HG03039 (cell line): ENCODE results near the gene NEURL3.
"Not testable (repeated sequence)": the region's sequence is repeated elsewhere in the genome, so short reads cannot be mapped to it uniquely, and the experiment has no call there.

ENCODE experiments used
- ATAC-seq: cut with Tn5 transposase; IDR thresholded peaks from one replicate; pipeline ENCODE4 v1.9.1; 2021; ENCODE audit warnings: mild to moderate bottlenecking, moderate library complexity; ENCODE audit not compliant: unreplicated experiment

The NEURL3 gene

DNA sequence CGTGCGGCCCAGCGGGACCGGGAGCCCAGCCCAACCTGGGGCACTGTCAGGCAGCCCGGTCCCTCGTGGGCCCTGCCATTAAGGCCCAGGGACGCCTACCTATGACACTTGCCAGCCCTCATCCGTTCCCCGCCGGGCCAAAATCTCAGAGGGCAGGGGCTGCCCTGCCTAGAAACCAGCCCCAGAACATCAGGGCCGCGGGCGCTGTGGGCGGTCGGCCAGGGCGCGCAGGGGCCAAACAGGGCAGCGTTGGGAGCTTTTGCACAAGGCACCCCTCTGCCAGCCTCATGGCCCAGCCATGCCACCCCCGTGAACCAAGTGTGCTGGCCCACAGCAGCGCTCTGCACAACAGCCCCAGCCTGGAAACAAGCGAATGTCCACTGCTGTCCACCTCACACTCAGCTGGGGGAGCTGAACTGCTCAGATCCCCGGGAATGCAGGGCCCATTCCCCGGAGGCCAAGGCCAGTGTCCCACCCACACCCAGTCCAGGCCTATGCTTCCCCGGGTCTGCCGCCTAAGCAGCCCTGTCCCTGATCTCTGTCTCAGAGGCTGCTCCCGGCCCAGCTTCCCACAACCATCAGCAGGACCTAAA is 3.5 kb upstream of the NEURL3 start:
- no peak for ATAC-seq

DNA sequence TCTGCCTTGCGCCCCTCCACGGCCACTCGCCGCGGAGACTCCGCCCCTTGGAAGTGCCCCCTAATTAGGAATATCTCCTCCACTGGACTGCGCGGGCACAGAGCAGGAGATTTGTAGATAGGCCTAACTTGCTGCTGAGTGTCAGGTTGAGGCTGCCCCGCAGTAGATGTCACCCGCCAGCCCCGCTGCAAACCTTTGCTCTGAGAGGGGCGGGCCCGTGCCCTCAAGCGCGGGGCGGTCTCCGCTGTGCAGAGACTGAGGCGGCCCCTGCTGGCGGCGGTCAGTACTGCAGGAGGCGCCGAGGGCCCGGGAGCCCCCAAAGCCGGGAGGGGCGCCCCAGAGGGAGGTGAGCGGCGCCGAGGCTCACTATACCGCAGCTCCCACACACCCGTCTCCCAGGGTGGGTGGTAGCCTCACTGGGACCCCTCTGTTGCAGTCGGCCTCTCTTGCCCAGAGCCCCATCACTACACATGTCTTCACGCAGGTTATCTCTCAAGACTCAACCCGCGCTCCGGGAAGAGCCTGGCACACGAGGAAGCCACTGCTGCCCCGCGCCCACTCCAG is 2.9 kb upstream of the NEURL3 start:
- no peak for ATAC-seq

DNA sequence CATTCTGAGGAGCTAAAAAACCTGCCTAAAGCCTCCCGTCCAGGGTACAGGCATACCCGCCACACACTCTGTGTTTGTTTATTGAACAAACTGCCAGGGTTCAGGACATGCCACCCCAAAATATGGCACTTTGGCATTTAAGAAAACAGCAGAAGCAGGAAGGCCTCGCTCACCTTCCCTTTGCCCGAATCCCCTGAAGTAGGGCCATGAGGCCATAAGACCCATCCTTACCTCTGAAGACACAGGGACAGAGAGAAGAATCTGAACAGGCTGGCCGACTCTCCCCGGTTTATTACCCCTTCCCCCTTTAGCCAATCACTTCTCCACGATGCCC is 1.7 kb upstream of the NEURL3 start:
- ATAC-seq = no peak

DNA sequence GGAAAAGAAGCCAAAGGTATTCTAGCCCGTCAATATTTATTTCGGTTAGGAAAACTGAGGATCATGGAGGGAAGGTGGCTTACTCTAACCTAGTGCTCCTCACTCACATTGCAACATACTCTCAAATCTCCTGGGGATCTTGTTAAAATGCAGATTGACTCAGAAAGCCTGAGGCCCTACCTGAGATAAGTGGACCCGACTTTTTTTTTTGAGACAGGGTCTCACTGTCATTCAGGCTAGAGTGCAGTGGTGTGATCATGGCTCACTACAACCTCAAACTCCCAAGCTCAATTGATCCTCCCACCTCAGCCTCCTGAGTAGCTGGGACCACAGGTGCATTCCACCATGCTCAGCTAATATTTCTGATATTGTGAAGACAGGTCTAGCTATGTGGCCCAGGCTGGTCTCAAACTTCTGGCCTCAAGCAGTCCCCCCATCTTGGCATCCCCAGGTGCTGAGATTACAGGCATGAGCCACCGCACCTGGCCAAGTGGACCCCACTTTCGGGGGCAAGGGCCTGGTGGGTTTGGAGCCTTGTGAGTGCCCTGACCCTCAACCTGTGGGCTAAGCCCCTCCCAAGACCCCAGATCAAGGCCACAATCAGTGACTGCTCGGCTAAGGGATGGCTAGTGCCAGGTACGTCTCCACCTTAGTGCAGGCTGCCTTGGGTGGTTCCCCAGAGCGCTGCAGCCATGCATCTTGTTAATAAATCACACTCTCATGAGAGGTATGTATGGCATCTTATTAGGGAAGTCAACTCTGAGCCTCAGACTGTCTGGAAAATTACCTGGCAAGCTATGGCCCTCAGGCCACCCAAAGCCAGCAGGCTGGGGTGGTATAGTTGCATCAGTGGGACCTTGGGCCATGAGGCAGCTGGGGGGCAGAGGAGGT is 1.1 kb upstream of the NEURL3 start:
- no peak for ATAC-seq

DNA sequence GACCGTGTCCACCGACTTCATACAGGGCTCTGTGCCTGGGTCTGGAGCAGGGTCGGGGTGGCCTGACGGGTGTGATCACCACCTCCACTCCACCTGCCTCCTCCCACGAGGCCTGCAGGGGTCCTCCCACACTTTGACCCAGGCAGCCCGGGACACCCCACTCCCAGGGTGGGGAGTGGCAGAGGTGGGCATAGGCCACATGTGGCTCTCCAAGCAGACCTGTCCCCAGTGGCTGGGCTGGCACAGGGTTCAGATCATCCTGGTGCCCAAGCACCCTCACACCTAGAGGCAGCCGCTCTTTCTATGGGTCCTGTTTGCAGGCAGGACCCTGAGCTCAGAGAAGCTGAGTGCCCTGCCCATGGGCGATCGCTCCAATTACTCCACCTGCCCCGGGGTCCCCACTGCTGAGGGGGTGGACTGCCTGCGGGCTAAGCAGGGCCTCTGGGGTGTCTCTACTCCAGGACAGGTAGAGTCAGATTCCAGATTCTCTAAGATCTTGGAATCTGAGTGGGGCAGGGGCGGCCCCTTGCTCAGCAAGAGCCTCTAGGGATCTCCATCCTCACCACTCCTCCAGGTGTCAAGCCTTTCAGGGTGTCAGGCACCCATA is 1.4 kb downstream of the NEURL3 start:
- no peak for ATAC-seq

DNA sequence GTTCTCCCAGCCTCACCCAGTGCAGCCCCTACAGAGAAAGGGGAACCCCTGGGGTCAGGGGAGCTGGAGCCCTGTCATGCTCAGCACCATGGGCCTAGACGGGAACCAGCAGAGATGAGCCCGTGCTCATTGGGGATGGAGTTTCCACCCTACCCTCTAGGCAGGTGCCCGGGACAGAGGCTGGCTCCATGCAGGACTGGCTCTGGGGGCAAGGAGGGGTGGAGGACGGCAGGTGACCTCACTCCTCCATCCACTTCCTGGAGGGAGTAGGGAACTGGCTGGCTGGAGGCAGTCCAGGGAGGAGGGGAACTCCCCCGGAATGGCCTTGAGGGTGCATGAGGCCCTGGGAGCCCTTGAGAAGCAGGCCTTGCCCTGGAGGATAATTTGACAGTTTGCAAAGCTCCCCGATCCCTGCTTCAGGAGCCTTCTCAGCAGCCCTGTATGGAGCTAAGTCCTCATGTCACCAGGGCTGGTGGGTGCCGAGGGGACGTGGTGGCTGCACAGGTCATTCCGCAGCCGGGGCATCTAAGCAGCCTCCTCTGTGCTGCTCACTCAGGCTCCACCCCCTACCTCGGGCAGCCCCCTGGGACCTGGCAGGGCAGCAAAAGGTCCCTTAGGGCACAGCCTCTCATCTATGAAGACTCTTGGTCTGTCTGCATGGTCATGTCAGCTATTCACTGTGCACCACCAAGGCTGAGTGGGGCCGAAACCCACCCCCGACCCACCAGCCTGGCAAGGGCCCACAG is 2.1 kb downstream of the NEURL3 start:
- ATAC-seq = no peak

DNA sequence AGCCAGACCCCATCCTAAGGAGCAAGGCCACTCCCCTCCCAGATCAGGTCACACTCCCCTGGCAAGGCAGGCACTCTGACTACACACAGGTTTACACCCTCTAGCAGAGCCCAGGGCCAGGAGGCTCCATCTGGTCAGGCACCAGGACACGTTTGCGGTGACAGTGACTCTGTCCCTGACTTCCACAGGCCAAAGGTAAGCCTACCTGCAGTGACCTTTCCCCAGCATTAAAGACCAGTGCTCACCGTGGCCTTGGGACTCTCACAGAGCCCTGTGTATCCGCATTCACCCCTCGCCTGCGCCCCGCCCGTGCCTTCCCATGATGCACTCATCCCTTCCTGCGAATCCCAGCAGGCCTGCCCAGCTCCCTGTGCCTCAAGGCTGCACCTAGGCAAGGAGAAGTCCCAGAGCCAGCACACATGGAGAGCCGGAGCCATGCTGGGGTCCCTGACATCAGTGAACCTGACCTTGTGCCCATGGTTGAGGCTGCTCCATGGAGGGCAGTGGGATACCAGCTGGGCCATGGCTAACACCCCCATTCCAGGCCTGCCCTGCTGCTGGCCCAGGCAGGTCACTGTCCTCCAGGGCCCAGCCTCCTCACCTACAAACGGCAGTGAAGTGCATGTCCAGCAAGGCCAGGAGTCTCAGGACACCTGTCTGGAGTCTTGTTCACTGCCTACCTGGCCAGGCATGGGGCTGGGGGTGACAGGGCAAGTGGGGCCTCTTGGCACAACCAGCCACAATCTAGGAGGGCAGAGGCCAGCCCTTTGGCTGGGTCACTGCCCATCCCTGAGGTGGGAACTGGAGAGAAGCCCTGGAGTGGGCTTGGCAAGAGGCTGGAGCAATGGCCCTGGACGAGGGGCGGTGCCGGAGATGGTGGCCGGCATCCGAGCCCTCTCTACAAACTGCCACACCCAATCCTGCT is 3.0 kb downstream of the NEURL3 start:
- no peak for ATAC-seq

DNA sequence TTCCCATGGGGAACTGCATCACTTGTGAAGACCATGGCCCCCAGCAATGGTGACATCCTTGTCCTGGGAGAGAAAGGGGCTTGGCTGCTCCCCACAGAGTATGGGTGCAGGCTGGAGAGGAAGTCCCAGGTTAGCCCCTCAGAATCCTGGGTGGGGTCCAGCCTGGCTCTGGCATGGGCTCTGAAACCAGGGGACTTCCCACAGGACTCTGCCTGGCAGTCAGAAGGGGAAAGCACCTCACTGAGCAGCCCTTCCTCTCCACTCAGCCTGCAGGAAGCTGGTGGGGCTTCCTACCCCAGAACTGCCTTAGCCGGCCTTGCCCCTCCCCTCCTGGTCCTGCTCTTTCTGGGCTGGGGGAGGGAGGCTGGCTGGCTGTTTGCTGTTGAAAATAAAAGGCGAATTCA is 3.7 kb downstream of the NEURL3 start:
- no peak for ATAC-seq

DNA sequence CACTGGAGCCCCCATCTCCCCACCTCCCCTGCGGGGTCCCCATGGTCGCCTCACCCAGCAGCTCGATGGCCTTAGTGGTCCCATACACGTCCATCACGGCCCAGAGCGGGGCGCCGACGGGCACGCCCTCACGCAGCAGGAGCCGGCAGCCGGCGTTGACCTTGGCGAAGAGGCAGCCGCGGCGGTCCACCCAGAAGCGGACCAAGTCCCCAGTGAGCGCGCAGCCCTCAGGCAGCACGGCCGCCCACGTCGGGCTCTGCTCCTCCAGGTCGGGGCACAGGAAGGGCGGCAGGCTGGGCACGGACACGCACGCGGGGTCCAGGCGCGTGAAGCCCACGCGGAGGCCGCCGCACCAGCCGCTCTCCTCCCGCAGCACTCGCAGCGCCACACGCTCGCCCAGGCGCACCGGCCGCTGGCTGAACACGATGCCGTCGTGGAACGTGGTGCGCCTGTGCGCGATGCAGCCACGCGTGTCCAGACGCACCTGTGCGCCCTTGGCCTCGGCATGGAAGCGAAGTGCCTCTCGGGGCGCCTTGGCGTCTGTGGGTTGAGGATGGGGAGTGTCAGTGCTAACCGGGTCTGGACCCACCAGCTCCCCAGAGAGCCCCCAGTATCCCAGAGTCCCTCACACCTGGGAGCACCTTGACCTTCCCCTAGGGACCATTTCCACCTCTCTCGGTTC is 4.6 kb downstream of the NEURL3 start:
- ATAC-seq = no peak

DNA sequence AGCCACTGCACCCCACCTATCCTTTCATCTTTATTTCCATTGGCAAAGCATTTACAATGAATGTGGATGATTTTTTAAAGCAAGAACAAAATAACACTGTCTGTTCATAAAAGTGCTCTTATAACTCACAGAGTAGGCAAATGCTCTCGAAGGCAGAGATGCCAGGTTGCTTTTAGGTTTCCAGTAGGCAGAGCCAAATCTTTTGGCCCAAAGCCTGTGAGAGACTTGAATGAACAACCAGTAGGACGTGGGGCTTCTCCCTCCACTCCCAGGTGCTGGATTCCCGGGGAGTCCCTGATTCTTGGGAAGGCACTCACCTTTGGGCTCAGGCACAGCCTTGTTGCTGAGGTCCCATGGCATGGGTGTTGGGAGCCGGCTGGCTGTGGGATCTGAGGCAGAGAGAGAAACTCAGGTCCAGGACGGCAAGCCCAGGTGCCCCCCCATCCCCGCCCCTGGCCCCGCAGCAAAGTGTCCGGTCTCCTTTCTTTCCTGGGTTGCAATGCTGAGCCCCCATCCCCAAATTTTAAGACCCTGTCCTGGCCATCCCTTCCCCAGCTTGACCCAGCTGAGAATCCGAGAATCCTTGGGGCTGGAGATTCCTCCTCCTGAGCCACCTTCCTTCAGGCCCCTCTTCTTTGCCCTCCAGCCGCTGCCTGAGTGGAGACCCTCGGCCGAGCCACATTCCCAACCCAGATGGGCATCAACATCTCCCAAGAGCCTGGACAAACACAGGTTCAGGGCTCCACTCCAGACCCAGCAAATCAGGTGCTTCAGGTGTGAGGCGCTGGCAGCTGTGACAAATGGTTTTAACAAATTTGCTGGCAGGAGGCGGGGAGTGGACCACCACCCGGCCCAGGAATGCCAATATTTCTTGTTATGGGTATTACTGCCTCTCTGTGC is 5.8 kb downstream of the NEURL3 start:
- ATAC-seq = no peak

DNA sequence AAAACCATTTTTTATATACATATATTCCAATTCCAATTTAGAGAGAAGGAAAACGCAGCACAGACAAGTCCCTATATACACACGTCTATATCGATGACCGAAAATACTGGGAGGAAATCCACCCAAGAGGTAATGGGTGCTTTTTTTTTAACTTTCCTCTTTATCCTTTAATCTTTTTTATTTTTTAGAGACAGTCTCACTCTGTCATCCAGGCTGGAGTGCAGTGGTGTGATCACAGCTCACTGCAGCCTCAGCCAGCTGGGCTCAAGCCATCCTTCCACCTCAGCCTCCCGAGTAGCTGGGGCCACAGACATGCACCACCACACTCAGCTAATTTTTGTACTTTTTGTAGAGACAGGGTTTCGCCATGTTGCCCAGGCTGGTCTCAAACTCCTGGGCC is 6.5 kb downstream of the NEURL3 start:
- not testable (repeated sequence) for ATAC-seq

DNA sequence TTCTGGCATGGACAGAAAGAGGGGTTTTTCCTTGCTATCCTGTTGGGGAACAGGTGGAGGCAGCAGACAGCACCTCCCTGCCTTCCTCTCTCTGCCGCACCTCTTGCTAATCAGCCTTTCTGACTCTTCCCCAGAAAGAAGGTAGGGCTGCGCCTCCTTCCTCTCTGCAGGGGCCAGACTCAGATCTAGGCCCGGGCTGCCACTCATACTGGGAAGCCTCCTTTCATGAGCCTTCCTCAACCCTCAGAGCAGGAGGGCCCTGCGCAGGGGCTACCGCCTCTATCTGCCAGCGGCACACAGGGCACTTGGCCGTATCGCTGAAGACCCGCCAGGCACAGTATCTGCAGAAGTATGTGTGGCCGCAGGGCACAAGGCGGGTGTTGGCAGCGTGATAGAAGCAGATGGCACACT is 7.1 kb downstream of the NEURL3 start:
- no peak for ATAC-seq

DNA sequence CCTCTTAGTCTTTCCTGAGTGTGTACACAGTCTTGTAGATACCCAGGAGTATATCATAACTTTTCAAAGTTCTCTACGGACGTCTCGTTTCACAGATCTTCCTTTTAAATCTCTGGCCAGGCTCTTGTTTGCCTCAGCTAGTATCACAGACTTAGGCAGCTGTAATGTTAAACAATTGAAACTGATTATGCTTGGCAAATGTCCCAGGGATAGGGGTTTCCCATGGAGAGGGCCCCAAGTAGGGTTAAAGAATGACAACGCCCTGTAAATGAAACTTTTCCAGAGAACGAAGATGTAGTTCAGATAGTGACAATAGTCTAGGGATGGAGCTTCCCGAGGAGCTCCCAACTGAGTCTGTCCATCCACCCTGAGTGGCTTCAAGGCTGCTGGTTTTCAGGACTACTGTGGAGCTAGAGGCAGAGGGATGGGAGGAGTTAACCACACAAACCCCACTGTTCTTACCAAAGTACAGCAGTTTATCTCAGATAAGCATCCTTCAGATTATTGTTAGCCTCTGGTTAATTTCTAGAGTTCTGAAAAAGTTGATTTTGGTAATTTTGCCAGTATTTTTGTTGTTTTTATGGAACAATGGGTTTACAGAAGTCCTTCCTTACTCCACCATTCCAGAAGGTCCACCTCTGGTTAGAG is 9.1 kb downstream of the NEURL3 start:
- ATAC-seq = no peak

DNA sequence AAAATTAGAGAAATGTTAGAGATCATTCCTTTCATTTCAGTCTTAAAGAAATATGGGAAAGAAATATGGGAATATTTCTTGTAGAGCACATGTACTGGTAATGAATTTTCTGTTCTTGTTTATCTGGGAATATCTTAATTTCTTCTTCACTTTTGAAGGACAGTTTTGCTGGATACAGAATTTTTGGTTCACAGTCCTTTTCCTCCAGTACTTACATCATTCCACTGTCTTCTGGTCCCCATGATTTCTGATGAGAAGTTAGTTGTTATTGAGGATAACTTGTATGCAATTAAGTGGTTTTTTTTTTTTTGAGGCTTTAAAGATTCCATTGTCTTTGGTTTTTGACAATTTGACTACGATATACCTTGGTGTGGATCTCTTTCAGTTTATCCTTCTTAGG is 11.0 kb downstream of the NEURL3 start:
- no peak for ATAC-seq

DNA sequence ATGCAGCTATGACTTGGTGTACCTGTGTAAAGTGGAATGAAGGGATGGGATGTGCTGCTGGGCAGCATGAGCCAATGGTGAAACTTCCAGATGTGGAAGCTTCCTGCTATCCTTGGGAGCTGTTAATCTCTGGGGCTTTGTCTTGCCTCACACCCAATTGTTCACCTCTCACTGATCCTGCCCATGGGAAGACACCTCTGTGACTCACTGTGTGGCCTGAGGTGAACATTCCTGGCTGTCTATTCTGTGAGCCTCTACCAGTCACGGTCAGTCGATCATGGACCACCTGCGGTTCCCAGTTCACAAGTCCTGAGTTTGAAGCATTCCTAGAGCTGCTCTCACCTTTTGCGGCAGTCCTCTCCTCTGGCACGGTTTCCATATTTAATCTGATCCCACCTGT is 12.1 kb downstream of the NEURL3 start:
- no peak for ATAC-seq

DNA sequence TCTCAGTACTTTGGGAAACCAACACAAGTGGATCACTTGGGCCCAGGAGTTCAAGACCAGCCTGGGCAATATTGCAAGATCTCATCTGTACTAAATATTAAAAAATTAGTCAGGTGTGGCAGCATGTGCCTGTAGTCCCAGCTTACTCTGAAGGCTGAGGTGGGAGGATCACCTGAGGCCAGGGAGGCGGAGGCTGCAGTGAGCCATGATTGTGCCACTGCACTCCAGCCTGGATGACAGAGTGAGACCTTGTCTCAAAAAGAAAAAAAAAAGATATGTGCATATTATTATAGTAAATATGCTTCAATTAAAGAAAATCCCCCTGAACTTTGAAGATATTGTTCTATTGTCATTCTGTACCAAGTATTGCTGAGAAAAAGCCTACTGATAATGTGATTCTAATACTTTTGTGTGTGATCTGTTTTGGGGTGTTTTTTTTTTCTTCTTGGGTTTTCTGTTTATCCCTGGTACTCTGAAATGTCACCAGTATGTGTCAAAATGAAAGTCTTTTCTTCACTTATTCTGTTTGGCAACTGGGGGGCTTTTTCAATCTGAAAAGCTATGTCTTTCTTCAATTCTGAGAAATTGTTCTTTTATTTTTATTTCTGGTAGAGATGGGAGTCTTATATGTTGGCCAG is 13.2 kb downstream of the NEURL3 start:
- ATAC-seq = no peak

DNA sequence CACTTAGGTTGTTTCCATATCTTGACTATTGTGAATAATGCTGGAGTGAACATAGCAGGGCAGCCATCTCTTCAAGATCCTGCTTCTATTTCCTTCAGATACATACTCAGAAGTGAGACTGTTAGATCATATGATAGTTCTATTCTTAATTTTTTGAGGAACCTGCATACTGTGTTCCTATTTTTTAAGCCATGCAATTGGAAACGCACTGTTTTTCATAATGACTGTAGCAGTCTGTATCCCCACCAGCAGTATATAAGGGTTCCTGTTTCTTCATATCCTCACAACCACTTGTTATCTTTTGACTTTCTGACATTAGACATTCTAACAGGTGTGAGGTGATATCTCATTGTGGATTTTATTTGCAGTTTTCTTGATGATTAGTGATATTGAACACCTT is 15.5 kb downstream of the NEURL3 start:
- no peak for ATAC-seq

DNA sequence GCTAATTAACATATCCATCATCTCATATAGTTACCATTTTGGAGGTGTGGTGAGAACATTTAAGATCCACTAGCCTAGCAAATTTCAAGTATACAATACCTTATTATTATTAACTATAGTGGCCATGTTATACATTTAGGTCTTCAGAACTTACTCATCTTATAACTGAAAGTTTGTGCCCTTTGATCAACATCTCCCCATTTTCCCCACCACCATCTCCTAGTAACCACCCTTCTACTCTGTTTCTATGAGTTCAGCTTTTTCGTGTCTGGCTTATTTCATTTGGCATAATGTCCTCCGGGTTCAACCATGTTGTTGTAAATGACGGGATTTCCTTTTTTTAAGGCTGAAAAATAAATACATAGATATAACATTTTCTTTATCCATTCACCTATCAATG is 15.9 kb downstream of the NEURL3 start:
- ATAC-seq = no peak
